Hepatocyte (in vitro differentiated cells): ENCODE data around the gene SRBD1.

Experiments used
- EZH2 ChIP-seq: fragments of 200-600 bp; sonication (generic); IDR thresholded peaks from 2 replicates; pipeline ENCODE4 v1.6.1; 2016; ENCODE audit warnings: antibody characterized with exemption, mild to moderate bottlenecking, borderline replicate concordance
- EZH2phosphoT487 ChIP-seq: fragments of 200-600 bp; sonication (generic); IDR thresholded peaks from one replicate; pipeline ENCODE4 v1.6.1; 2018; ENCODE audit warnings: antibody characterized with exemption, mild to moderate bottlenecking, low read depth, moderate library complexity; ENCODE audit not compliant: unreplicated experiment, severe bottlenecking
- TF ChIP-seq, protein P1 (sequence below): fragments of 200-600 bp; sonication (generic); IDR thresholded peaks from 2 replicates; pipeline ENCODE4 v1.5.1; 2016; ENCODE audit warnings: antibody characterized with exemption, mild to moderate bottlenecking; ENCODE audit not compliant: poor library complexity

- TF ChIP-seq, protein P1, sequence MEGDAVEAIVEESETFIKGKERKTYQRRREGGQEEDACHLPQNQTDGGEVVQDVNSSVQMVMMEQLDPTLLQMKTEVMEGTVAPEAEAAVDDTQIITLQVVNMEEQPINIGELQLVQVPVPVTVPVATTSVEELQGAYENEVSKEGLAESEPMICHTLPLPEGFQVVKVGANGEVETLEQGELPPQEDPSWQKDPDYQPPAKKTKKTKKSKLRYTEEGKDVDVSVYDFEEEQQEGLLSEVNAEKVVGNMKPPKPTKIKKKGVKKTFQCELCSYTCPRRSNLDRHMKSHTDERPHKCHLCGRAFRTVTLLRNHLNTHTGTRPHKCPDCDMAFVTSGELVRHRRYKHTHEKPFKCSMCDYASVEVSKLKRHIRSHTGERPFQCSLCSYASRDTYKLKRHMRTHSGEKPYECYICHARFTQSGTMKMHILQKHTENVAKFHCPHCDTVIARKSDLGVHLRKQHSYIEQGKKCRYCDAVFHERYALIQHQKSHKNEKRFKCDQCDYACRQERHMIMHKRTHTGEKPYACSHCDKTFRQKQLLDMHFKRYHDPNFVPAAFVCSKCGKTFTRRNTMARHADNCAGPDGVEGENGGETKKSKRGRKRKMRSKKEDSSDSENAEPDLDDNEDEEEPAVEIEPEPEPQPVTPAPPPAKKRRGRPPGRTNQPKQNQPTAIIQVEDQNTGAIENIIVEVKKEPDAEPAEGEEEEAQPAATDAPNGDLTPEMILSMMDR, result peak; percentile 36
- TF ChIP-seq EZH2phosphoT487, result no peak
- TF ChIP-seq EZH2, result no peak
Measured at GRCh38 chr2:45578056-45578843, 32.8 kb downstream of the SRBD1 start.
